NCI-H345 treated with DMSO at 0.1 percent for 48 hours (cell line): ENCODE results near the gene NPDC1.
A peak's percentile ranks its signal among the peaks of the same experiment; 100 is the strongest.

Experiments
- DNase-seq: peaks from one replicate; lab custom pipeline; 2025; ENCODE audit not compliant: unreplicated experiment; lab: John Stamatoyannopoulos, UW

The NPDC1 gene

GRCh38 chr9:137057545-137057944 is 11.6 kb upstream of the NPDC1 start:
- peak; percentile 90 for DNase-seq

GRCh38 chr9:137056739-137057415 is 10.9 kb upstream of the NPDC1 start:
- DNase-seq: peak; percentile 74

GRCh38 chr9:137055385-137056364 is 9.7 kb upstream of the NPDC1 start:
- DNase-seq: peak; percentile 49

- DNase-seq: no peak
Observed at GRCh38 chr9:137054932-137055384, 9.0 kb upstream of the NPDC1 start.

GRCh38 chr9:137053944-137054931 is 8.3 kb upstream of the NPDC1 start, which contains the start of gene ENTPD2:
Gene ENTPD2 (minus strand): TSS chr9:137054061. CDS start chr9:137053997, 64 bp downstream.
- peak; percentile 38 for DNase-seq

GRCh38 chr9:137052998-137053943 is 7.3 kb upstream of the NPDC1 start:
- DNase-seq: no peak

- DNase-seq: no peak
Observed at GRCh38 chr9:137052293-137052692, 6.3 kb upstream of the NPDC1 start.

- no peak for DNase-seq
Observed at GRCh38 chr9:137051145-137051724, 5.3 kb upstream of the NPDC1 start.

GRCh38 chr9:137050570-137050969 is 4.6 kb upstream of the NPDC1 start:
- DNase-seq: no peak

GRCh38 chr9:137049544-137050449 is 3.8 kb upstream of the NPDC1 start:
- DNase-seq: peak; percentile 43

- DNase-seq: no peak
Observed at GRCh38 chr9:137048655-137049543, 2.9 kb upstream of the NPDC1 start.

GRCh38 chr9:137045294-137046087 is 486 bp downstream of the NPDC1 start:
- no peak for DNase-seq

GRCh38 chr9:137044502-137045177 is 1.3 kb downstream of the NPDC1 start:
- DNase-seq: peak; percentile 60

- no peak for DNase-seq
Observed at GRCh38 chr9:137044037-137044436, 1.9 kb downstream of the NPDC1 start.

GRCh38 chr9:137042751-137043727 is 2.9 kb downstream of the NPDC1 start:
- no peak for DNase-seq
